ENCODE measurements around the gene KIF19.

- no peak for TF ChIP-seq CHD2 (IDR thresholded peaks at IDR 0.05; ENCODE audit: low read length, partially characterized antibody)
- no peak for TF ChIP-seq REST (IDR thresholded peaks at IDR 0.05)
- TF ChIP-seq RAD21 (conservative IDR thresholded peaks at IDR 0.05 in 1 of 2, IDR thresholded peaks at IDR 0.05 in 1 of 2): no peak
- no peak for TF ChIP-seq CTCF (IDR thresholded peaks at IDR 0.05)
- no peak for TF ChIP-seq POLR2AphosphoS2 (conservative IDR thresholded peaks at IDR 0.05; ENCODE audit: low read length)
- no peak for TF ChIP-seq NPAS2 (CRISPR knock-in tag; IDR thresholded peaks at IDR 0.05; ENCODE audit: borderline replicate concordance)
- no peak for TF ChIP-seq EHF (CRISPR knock-in tag; IDR thresholded peaks at IDR 0.05)
- TF ChIP-seq BHLHE40 (IDR thresholded peaks at IDR 0.05; ENCODE audit: low read depth, low read length): no peak
- no peak for TF ChIP-seq EP300 (IDR thresholded peaks at IDR 0.05)
These were observed 69.0 kb downstream of the KIF19 start for GRCh38 chr17:74394977-74395376.

All from A549 (cell line).